CD14-positive monocyte (primary cell): ENCODE results near the gene GRIN3B. TPM values are rescaled to one million over a fixed set of nuclear protein-coding genes. Genes with fewer than 3 reads are reported as not detected.

Source experiments
- DNase-seq, 3 donors: peaks; one replicate each; pipeline ENCODE4 v3.0.0-alpha.2; 2011 to 2022
- H2AFZ ChIP-seq: 2 replicates; pipeline ENCODE4 v1.6.0; 2012; ENCODE audit warnings: mild to moderate bottlenecking, low read depth, low read length, inconsistent platforms; ENCODE audit not compliant: insufficient read depth, poor library complexity, severe bottlenecking
- H3K27ac ChIP-seq, 2 donors: 1 replicate in 1 of 2; 2 replicates in 1 of 2; pipeline ENCODE4 v1.5.1; 2012 to 2013; ENCODE audit warnings: low read length in 2 of 2, control low read depth in 1 of 2, inconsistent platforms in 1 of 2, low read depth in 1 of 2, mild to moderate bottlenecking in 1 of 2
- H3K27me3 ChIP-seq, 2 donors: one replicate each; pipeline versions ENCODE4 v1.6.0 to v1.6.1; 2011 to 2013; ENCODE audit warnings: low read length in 2 of 2; ENCODE audit not compliant: control insufficient read depth in 2 of 2, insufficient read depth in 2 of 2
- H3K36me3 ChIP-seq, 2 donors: replicated peaks in 1 of 2; 1 replicate in 1 of 2; 2 replicates in 1 of 2; pipeline versions ENCODE4 v1.5.1 to v1.6.1; 2012 to 2013; ENCODE audit warnings: low read length in 2 of 2, control low read depth in 1 of 2, inconsistent platforms in 1 of 2, mild to moderate bottlenecking in 1 of 2; ENCODE audit not compliant: insufficient read depth in 2 of 2, control insufficient read depth in 1 of 2
- H3K4me1 ChIP-seq, 2 donors: 1 replicate in 1 of 2; 2 replicates in 1 of 2; pipeline versions ENCODE4 v1.5.1 to v1.6.1; 2012 to 2013; ENCODE audit warnings: low read length in 2 of 2, control low read depth in 1 of 2, inconsistent platforms in 1 of 2, mild to moderate bottlenecking in 1 of 2, moderate library complexity in 1 of 2; ENCODE audit not compliant: insufficient read depth in 2 of 2, control insufficient read depth in 1 of 2
- H3K4me2 ChIP-seq: replicated peaks from 2 replicates; pipeline ENCODE3; 2012; ENCODE audit warnings: low read length, moderate library complexity, mild to moderate bottlenecking; ENCODE audit not compliant: poor library complexity, severe bottlenecking; ENCODE audit errors: extremely low read depth
- H3K4me3 ChIP-seq, 3 experiments: fragments of 200-600 bp in 1 of 3; sonication (generic) in 1 of 3; replicated peaks in 1 of 3; 1 replicate in 2 of 3; 2 replicates in 1 of 3; pipeline ENCODE4 v1.5.1; 2011 to 2013; ENCODE audit warnings: low read length in 3 of 3, mild to moderate bottlenecking in 3 of 3, control low read depth in 2 of 3, low read depth in 2 of 3, inconsistent platforms in 1 of 3, moderate library complexity in 1 of 3
- H3K79me2 ChIP-seq: 2 replicates; pipeline ENCODE4 v1.6.0; 2012; ENCODE audit warnings: mild to moderate bottlenecking, control low read depth, inconsistent platforms, low read length, moderate library complexity; ENCODE audit not compliant: insufficient read depth
- H3K9ac ChIP-seq: 2 replicates; pipeline ENCODE4 v1.6.0; 2017; ENCODE audit warnings: low read length, mild to moderate bottlenecking; ENCODE audit not compliant: insufficient read depth, poor library complexity, severe bottlenecking
- H3K9me3 ChIP-seq, 2 donors: replicated peaks in 1 of 2; 1 replicate in 1 of 2; 2 replicates in 1 of 2; pipeline versions ENCODE4 v1.5.1 to v1.6.1; 2012 to 2013; ENCODE audit warnings: low read length in 2 of 2, control low read depth in 1 of 2; ENCODE audit not compliant: control insufficient read depth in 1 of 2, insufficient read depth in 1 of 2
- H4K20me1 ChIP-seq: 2 replicates; pipeline ENCODE4 v1.6.0; 2012; ENCODE audit warnings: mild to moderate bottlenecking, low read length, control low read depth, moderate library complexity; ENCODE audit not compliant: insufficient read depth
- H3K27ac Mint-ChIP-seq, 7 donors: one replicate each; pipeline ENCODE4 v1.8.0; 2020; ENCODE audit warnings: mild to moderate bottlenecking in 7 of 7, mixed read lengths in 7 of 7, moderate library complexity in 6 of 7, inconsistent platforms in 2 of 7
- H3K27me3 Mint-ChIP-seq, 3 donors: one replicate each; pipeline ENCODE4 v1.8.0; 2021 to 2022; ENCODE audit warnings: low read depth in 3 of 3, mild to moderate bottlenecking in 3 of 3, mixed read lengths in 3 of 3, moderate library complexity in 3 of 3, inconsistent platforms in 1 of 3
- H3K36me3 Mint-ChIP-seq, 2 donors: one replicate each; pipeline ENCODE4 v1.8.0; 2020; ENCODE audit warnings: mixed read lengths in 2 of 2, inconsistent platforms in 1 of 2, mild to moderate bottlenecking in 1 of 2
- H3K4me1 Mint-ChIP-seq: one replicate; pipeline ENCODE4 v1.8.0; 2020; ENCODE audit warnings: mild to moderate bottlenecking, mixed read lengths
- H3K4me3 Mint-ChIP-seq, 2 donors: one replicate each; pipeline ENCODE4 v1.8.0; 2020; ENCODE audit warnings: mild to moderate bottlenecking in 2 of 2, mixed read lengths in 2 of 2, moderate library complexity in 1 of 2
- H3K9me3 Mint-ChIP-seq, 7 donors: one replicate each; pipeline ENCODE4 v1.8.0; 2020 to 2022; ENCODE audit warnings: mixed read lengths in 7 of 7, mild to moderate bottlenecking in 6 of 7, moderate library complexity in 6 of 7, inconsistent platforms in 2 of 7
- WGBS: methylation state at CpG from one replicate; pipeline ENCODE4 v1.1.5; 2013; ENCODE audit warnings: missing lambda C conversion rate; ENCODE audit not compliant: insufficient coverage; 5-methylcytosine and 5-hydroxymethylcytosine counted together
- intact Hi-C, 2 donors: fragments of 100-400 bp; cut with micrococcal nuclease; formaldehyde crosslinking; loops; one replicate each; pipeline versions ENCODE4 v1.15.0 to v1.15.1; 2023
- polyA plus RNA-seq, 3 donors: library from polyadenylated mRNA; depleted of rRNA in 1 of 3; unstranded in 2 of 3; stranded (reverse) in 1 of 3; fragments of 300-500 nt in 2 of 3; fragments of >200 nt in 1 of 3; fragmentation: Illumina TruSeq in 2 of 3; gene quantifications; 1 replicate in 2 of 3; 2 replicates in 1 of 3; pipeline ENCODE4 v1.2.3, GENCODE V29; 2012 to 2021
- TF ChIP-seq, protein P1 (sequence below): fragments of 200-600 bp; IDR thresholded peaks from one replicate; pipeline ENCODE4 v1.8.0; 2022; ENCODE audit warnings: antibody characterized with exemption, mild to moderate bottlenecking

The GRIN3B gene
- polyA plus RNA-seq, 3 donors = 0.13 to 0.27 TPM; not detected in 1

- Mint-ChIP-seq H3K4me3 (no peak overlapping the region), H3K27me3 (no peaks in the 10 kb centered on the region), H3K36me3 (peaks cover 53 to 95% of the 10 kb centered on the region in 2 donors), H3K27ac (no peak overlapping the region), H3K9me3 (peaks cover 0 to 9% (median 7%) of the 10 kb centered on the region in 7 donors), H3K4me1 (peaks cover 7% of the 10 kb centered on the region)
- H3K4me2 ChIP-seq = no peak overlapping the region
- H3K4me1 ChIP-seq = peaks cover 0 to 5% of the 10 kb centered on the region in 2 donors
- no peak for DNase-seq
- peaks cover 36% of the 10 kb centered on the region for H3K79me2 ChIP-seq
- no peak overlapping the region for H2AFZ ChIP-seq
- H3K27me3 ChIP-seq = no peaks in the 10 kb centered on the region
- no peak overlapping the region for H3K4me3 ChIP-seq
- H4K20me1 ChIP-seq = peaks cover 90% of the 10 kb centered on the region
- H3K36me3 ChIP-seq = peaks cover 88 to 97% of the 10 kb centered on the region in 2 donors
- no peak overlapping the region for H3K9ac ChIP-seq
- intact Hi-C loops = no loop called here
- over 99% methylated on average over 16 of the region's 16 CpGs for WGBS
- peaks cover 0 to 3% of the 10 kb centered on the region in 2 donors for H3K9me3 ChIP-seq
- no peak overlapping the region for H3K27ac ChIP-seq
- TF ChIP-seq, protein P1, sequence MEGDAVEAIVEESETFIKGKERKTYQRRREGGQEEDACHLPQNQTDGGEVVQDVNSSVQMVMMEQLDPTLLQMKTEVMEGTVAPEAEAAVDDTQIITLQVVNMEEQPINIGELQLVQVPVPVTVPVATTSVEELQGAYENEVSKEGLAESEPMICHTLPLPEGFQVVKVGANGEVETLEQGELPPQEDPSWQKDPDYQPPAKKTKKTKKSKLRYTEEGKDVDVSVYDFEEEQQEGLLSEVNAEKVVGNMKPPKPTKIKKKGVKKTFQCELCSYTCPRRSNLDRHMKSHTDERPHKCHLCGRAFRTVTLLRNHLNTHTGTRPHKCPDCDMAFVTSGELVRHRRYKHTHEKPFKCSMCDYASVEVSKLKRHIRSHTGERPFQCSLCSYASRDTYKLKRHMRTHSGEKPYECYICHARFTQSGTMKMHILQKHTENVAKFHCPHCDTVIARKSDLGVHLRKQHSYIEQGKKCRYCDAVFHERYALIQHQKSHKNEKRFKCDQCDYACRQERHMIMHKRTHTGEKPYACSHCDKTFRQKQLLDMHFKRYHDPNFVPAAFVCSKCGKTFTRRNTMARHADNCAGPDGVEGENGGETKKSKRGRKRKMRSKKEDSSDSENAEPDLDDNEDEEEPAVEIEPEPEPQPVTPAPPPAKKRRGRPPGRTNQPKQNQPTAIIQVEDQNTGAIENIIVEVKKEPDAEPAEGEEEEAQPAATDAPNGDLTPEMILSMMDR = no peak
Measured at GRCh38 chr19:964116-964520, 36.1 kb upstream of the GRIN3B start.

DNA sequence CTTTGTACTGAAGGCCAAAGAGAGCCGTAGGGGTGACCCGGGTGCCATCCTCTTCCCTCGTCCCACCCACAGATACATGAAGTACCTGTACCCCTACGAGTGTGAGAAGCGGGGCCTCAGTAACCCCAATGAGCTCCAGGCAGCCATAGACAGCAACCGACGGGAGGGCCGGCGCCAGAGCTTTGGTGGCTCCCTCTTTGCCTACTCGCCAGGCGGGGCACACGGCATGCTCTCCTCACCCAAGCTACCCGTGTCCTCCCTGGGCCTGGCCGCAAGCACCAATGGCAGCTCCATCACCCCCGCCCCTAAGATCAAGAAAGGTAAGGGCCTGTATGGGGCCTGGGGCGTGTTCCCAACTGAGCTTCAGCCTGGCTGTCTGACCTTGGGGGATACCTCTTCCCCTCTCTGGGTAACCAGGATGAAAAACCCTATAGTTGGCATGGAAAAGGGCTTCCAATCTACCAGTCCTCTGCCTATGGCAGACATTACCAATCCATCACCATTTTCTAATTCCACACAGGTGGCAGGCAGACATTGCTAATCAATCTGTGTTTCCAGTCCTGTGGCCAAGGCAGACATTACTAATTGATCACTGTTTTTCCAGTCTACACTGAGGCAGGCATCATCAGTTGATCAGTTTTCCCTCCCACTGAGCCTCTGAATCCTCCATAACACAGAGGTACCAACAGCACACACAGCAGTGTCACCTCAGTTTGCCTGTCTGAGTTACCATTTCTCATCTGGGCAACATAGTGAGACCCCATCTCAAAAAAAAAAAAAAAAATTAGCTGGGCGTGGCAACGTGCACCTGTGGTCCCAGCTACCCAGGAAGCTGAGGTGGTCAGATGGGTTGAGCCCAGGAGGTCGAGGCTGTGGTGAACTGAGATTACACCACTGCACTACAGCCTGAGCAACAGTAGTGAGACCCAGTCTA is 35.2 kb upstream of the GRIN3B start:
- no peak overlapping the region for H3K9ac ChIP-seq
- H3K4me1 Mint-ChIP-seq = peaks cover 5% of the 10 kb centered on the region
- H3K27me3 ChIP-seq = no peaks in the 10 kb centered on the region
- no peak overlapping the region for H2AFZ ChIP-seq
- H3K9me3 Mint-ChIP-seq = peaks cover 2 to 17% (median 9%) of the 10 kb centered on the region in 7 donors
- no peak for DNase-seq
- H3K4me2 ChIP-seq = no peak overlapping the region
- peaks cover 27% of the 10 kb centered on the region for H3K79me2 ChIP-seq
- H3K4me3 Mint-ChIP-seq = no peak overlapping the region
- peaks cover 0 to 5% of the 10 kb centered on the region in 2 donors for H3K4me1 ChIP-seq
- peaks cover 0 to 9% of the 10 kb centered on the region in 2 donors for H3K9me3 ChIP-seq
- no peaks in the 10 kb centered on the region for H3K27me3 Mint-ChIP-seq
- H3K27ac Mint-ChIP-seq = peak overlapping the region in 1 of 7 donors; percentile 16
- peaks cover 50 to 93% of the 10 kb centered on the region in 2 donors for H3K36me3 Mint-ChIP-seq
- H3K4me3 ChIP-seq = no peak overlapping the region
- TF ChIP-seq, protein P1 = no peak
- peaks cover 81% of the 10 kb centered on the region for H4K20me1 ChIP-seq
- intact Hi-C loops = no loop called here
- no peak overlapping the region for H3K27ac ChIP-seq
- WGBS = 100% methylated on average over 12 of the region's 19 CpGs
- H3K36me3 ChIP-seq = peaks cover 89 to 95% of the 10 kb centered on the region in 2 donors
